GM23338 (cell line): ENCODE results near the gene DNAJC6.

Experiments used
- CREB1 ChIP-seq: fragments of 250-450 bp; sonication (Bioruptor Pico); IDR thresholded peaks from 2 replicates; pipeline ENCODE4 v1.5.0; 2020; ENCODE audit warnings: low read depth, mild to moderate bottlenecking, moderate library complexity
- EZH2 ChIP-seq: fragments of 200-600 bp; sonication (generic); IDR thresholded peaks from one replicate; pipeline ENCODE4 v1.8.0; 2017; ENCODE audit warnings: antibody characterized with exemption, mild to moderate bottlenecking, low read depth; ENCODE audit not compliant: unreplicated experiment
- EZH2phosphoT487 ChIP-seq: fragments of 200-600 bp; sonication (generic); IDR thresholded peaks from one replicate; pipeline ENCODE4 v1.8.1; 2018; ENCODE audit warnings: antibody characterized with exemption; ENCODE audit not compliant: unreplicated experiment
- NANOG ChIP-seq: IDR thresholded peaks from 2 replicates; pipeline ENCODE4 v1.6.1; 2016; ENCODE audit warnings: antibody characterized with exemption, borderline replicate concordance
- POLR2AphosphoS5 ChIP-seq: IDR thresholded peaks from 2 replicates; pipeline ENCODE4 v1.6.1; 2016; ENCODE audit warnings: antibody characterized with exemption, low read depth
- STAT1 ChIP-seq: IDR thresholded peaks from one replicate; pipeline ENCODE4 v1.6.1; 2016; ENCODE audit warnings: antibody characterized with exemption; ENCODE audit not compliant: unreplicated experiment
- ZNF114 ChIP-seq: fragments of 250-450 bp; sonication (Bioruptor Pico); IDR thresholded peaks from 2 replicates; pipeline ENCODE4 v1.5.0; 2020; ENCODE audit warnings: mild to moderate bottlenecking, moderate library complexity
- TF ChIP-seq, protein P1 (sequence below), 2 experiments: fragments of 200-600 bp in 1 of 2; sonication (generic) in 1 of 2; conservative IDR thresholded peaks; 2 replicates each; pipeline versions ENCODE4 v1.5.1 to v1.6.1; 2016 to 2017; ENCODE audit warnings: antibody characterized with exemption in 2 of 2, low read depth in 2 of 2, mild to moderate bottlenecking in 2 of 2, moderate library complexity in 1 of 2
- TF ChIP-seq, protein P2 (sequence below): IDR thresholded peaks from 2 replicates; pipeline ENCODE4 v1.6.1; 2016; ENCODE audit warnings: antibody characterized with exemption
- TF ChIP-seq, protein P3 (sequence below): IDR thresholded peaks from one replicate; pipeline ENCODE4 v1.6.1; 2018; ENCODE audit warnings: antibody characterized with exemption; ENCODE audit not compliant: unreplicated experiment

DNA sequence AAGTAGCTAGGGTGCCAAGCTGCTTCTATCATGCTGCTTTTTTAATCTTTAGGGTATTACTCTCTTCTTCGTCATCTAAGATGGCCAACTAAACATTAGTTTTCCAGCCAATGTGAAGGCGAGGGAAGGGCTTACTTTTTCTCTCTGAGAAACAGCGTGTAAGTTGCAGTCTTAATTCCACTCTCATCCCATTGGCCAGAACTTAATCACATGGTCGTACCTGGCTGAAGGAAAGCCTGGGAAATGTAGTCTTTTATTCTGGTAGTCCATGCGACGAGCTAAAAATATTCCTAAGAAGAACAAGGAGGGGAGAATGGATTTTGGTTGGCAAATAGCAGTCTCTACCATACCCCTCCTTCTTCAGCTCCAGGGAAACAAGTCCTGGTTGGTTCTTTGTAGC, 21.5 kb downstream of the DNAJC6 start:
- TF ChIP-seq EZH2phosphoT487 (no peak), NANOG (no peak), EZH2 (no peak), POLR2AphosphoS5 (no peak), CREB1 (CRISPR knock-in tag) (no peak), STAT1 (no peak), ZNF114 (no peak)
- TF ChIP-seq, protein P1, sequence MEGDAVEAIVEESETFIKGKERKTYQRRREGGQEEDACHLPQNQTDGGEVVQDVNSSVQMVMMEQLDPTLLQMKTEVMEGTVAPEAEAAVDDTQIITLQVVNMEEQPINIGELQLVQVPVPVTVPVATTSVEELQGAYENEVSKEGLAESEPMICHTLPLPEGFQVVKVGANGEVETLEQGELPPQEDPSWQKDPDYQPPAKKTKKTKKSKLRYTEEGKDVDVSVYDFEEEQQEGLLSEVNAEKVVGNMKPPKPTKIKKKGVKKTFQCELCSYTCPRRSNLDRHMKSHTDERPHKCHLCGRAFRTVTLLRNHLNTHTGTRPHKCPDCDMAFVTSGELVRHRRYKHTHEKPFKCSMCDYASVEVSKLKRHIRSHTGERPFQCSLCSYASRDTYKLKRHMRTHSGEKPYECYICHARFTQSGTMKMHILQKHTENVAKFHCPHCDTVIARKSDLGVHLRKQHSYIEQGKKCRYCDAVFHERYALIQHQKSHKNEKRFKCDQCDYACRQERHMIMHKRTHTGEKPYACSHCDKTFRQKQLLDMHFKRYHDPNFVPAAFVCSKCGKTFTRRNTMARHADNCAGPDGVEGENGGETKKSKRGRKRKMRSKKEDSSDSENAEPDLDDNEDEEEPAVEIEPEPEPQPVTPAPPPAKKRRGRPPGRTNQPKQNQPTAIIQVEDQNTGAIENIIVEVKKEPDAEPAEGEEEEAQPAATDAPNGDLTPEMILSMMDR (conservative IDR thresholded peaks at IDR 0.05; ENCODE audit: low read depth in 2 of 2), result no peak
- TF ChIP-seq, protein P2, sequence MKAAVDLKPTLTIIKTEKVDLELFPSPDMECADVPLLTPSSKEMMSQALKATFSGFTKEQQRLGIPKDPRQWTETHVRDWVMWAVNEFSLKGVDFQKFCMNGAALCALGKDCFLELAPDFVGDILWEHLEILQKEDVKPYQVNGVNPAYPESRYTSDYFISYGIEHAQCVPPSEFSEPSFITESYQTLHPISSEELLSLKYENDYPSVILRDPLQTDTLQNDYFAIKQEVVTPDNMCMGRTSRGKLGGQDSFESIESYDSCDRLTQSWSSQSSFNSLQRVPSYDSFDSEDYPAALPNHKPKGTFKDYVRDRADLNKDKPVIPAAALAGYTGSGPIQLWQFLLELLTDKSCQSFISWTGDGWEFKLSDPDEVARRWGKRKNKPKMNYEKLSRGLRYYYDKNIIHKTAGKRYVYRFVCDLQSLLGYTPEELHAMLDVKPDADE, result peak; percentile 50; the same call in 1 of the 2 replicates
- TF ChIP-seq, protein P3, sequence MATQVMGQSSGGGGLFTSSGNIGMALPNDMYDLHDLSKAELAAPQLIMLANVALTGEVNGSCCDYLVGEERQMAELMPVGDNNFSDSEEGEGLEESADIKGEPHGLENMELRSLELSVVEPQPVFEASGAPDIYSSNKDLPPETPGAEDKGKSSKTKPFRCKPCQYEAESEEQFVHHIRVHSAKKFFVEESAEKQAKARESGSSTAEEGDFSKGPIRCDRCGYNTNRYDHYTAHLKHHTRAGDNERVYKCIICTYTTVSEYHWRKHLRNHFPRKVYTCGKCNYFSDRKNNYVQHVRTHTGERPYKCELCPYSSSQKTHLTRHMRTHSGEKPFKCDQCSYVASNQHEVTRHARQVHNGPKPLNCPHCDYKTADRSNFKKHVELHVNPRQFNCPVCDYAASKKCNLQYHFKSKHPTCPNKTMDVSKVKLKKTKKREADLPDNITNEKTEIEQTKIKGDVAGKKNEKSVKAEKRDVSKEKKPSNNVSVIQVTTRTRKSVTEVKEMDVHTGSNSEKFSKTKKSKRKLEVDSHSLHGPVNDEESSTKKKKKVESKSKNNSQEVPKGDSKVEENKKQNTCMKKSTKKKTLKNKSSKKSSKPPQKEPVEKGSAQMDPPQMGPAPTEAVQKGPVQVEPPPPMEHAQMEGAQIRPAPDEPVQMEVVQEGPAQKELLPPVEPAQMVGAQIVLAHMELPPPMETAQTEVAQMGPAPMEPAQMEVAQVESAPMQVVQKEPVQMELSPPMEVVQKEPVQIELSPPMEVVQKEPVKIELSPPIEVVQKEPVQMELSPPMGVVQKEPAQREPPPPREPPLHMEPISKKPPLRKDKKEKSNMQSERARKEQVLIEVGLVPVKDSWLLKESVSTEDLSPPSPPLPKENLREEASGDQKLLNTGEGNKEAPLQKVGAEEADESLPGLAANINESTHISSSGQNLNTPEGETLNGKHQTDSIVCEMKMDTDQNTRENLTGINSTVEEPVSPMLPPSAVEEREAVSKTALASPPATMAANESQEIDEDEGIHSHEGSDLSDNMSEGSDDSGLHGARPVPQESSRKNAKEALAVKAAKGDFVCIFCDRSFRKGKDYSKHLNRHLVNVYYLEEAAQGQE, result no peak
